HEK293T (cell line): ENCODE data around the gene SMIM26.

Experiments
- BHLHE40 ChIP-seq: fragments of 450-650 bp; IDR thresholded peaks from 2 replicates; pipeline ENCODE4 v1.6.1; 2016; ENCODE audit warnings: mild to moderate bottlenecking, moderate library complexity, borderline replicate concordance
- SP1 ChIP-seq: fragments of 450-650 bp; IDR thresholded peaks from 2 replicates; pipeline ENCODE4 v1.6.1; 2017
- TF ChIP-seq, protein P1 (sequence below): fragments of 450-650 bp; IDR thresholded peaks from 2 replicates; pipeline ENCODE4 v1.6.1; 2016

DNA sequence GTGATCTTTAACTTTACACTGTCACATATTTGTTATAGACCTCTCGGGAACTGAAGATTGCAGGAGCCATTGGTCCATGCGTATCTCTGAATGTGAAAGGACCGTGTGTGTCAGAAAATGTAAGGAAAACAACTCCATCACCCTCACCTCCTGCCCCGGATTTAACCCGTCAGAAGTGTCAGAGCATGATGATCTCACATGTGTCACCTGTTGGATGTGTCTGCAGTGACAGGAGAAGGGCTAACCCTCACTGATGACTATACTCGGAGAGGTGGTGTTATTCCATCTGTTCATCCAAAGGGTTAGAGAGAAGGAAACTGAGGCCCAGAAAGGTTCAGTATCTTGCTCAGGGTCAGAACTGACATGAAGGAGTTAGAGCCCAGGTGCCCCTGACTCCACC lies 34.6 kb upstream of the SMIM26 start:
- no peak for TF ChIP-seq SP1
- TF ChIP-seq BHLHE40: no peak
- TF ChIP-seq, protein P1, sequence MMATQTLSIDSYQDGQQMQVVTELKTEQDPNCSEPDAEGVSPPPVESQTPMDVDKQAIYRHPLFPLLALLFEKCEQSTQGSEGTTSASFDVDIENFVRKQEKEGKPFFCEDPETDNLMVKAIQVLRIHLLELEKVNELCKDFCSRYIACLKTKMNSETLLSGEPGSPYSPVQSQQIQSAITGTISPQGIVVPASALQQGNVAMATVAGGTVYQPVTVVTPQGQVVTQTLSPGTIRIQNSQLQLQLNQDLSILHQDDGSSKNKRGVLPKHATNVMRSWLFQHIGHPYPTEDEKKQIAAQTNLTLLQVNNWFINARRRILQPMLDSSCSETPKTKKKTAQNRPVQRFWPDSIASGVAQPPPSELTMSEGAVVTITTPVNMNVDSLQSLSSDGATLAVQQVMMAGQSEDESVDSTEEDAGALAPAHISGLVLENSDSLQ: no peak
